ENCODE data around the gene CIB4. TPM values are rescaled to one million over a fixed set of nuclear protein-coding genes. Genes with fewer than 3 reads are reported as not detected.

Gene CIB4
- total RNA-seq, 4 donors from 2014 or later, result not detected

DNA sequence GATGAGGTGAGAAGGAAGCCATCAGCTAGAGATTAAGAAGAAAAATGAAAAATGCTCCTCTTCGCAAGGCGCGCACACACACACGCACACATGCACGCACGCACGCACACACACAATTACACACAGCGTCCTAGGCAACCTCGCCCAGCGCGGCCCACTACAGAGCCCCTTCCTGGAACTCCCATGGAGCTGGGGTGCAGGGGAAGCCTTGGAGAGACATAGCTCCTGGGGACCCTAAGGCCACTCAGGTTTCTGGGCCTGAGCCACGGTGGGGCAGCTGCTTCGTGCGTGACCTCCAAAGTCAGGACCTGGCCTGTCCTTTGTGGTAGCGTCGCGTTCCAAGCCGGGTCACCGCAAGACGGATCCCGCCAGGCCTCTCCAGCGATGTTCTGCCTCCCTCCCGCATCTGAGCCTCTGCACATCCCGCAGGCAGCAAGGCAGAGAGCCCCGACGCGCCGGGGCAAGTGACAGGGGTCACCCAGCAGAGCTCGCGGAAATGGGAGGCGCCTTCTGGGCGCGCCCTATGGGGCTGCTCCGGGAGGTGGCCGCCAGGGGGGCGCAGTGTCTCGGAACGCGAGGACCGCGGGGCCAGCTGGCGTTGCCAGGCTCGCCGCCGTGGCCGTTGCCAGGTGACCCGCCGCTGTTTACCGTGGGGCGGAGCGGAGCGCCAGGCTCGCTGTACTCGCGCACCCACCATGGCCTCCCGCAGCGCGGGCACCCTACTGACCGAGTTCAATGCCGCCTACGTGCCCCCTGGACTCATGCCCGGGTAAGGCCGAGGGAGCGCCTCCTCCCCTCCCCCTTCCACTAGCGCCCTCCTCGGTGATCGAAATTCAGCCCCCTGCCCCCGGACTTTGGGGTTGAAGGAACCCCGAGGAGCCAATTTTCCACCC is 79.0 kb downstream of the CIB4 start:
- TF ChIP-seq, protein P1, sequence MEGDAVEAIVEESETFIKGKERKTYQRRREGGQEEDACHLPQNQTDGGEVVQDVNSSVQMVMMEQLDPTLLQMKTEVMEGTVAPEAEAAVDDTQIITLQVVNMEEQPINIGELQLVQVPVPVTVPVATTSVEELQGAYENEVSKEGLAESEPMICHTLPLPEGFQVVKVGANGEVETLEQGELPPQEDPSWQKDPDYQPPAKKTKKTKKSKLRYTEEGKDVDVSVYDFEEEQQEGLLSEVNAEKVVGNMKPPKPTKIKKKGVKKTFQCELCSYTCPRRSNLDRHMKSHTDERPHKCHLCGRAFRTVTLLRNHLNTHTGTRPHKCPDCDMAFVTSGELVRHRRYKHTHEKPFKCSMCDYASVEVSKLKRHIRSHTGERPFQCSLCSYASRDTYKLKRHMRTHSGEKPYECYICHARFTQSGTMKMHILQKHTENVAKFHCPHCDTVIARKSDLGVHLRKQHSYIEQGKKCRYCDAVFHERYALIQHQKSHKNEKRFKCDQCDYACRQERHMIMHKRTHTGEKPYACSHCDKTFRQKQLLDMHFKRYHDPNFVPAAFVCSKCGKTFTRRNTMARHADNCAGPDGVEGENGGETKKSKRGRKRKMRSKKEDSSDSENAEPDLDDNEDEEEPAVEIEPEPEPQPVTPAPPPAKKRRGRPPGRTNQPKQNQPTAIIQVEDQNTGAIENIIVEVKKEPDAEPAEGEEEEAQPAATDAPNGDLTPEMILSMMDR (IDR thresholded peaks at IDR 0.05), result peak; percentile 23 to 46 (median 27)
- TF ChIP-seq EP300 (IDR thresholded peaks at IDR 0.05; ENCODE audit: low read depth), result no peak
- intact Hi-C loops (cut with DNase I; ENCODE audit: low total_unique reads) (no loop called here), in situ Hi-C loops (cut with MboI; ENCODE audit: low pct_ligation_motif_present in 1 of 4, low pct_unique_long_range_greater_than_20kb in 1 of 4, low sequenced_read_pairs in 3 of 4) (no loop called here)
- H3K4me1 ChIP-seq, result peaks cover 7 to 17% (median 15%) of the 10 kb centered on the region in 4 donors
- no peak overlapping the region for H3K27ac ChIP-seq
- DNase-seq, result peak; percentile 61
- no peaks in the 10 kb centered on the region for H3K9me3 ChIP-seq
- peak overlapping the region; percentile 4 to 51 (median 22) for H3K4me3 ChIP-seq
- peaks cover 73% of the 10 kb centered on the region for H3K27me3 ChIP-seq
- H3K36me3 ChIP-seq, result no peaks in the 10 kb centered on the region
- 17 to 77% methylated on average over 7 to 69 of the region's 69 CpGs for WGBS, 2 donors (ENCODE audit: low coverage in 1 of 2)

DNA sequence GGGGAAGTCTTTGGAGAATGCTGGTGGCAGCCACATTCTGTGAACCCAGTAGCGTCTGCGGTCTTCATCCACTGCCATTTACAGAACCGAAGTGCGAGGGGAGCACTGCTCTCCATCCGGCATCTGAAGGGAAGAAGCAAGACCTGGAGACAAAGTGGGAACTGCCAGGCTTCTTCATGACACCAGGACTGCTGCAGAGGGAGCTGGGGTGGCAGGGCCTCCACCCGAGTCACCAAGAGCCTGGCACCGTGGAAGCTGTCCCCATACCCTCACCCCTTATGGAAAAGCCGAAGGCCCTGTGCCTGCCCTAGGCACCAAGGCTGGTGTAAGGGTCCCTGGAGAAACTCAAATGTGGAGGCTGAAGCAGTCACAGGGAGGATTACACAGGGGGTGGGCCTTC is 79.8 kb downstream of the CIB4 start:
- in situ Hi-C loops (cut with MboI; ENCODE audit: low pct_ligation_motif_present in 1 of 4, low pct_unique_long_range_greater_than_20kb in 1 of 4, low sequenced_read_pairs in 3 of 4), result no loop called here
- no peak overlapping the region for H3K4me3 ChIP-seq
- no peaks in the 10 kb centered on the region for H3K36me3 ChIP-seq
- intact Hi-C loops (cut with DNase I; ENCODE audit: low total_unique reads), result no loop called here
- H3K9me3 ChIP-seq, result no peaks in the 10 kb centered on the region
- 94 to 96% methylated on average over 5 to 7 of the region's 8 CpGs for WGBS, 2 donors (ENCODE audit: low coverage in 1 of 2)
- H3K27ac ChIP-seq, result no peak overlapping the region
- no peak for DNase-seq
- TF ChIP-seq POLR2A (IDR thresholded peaks at IDR 0.05) (no peak), EP300 (IDR thresholded peaks at IDR 0.05; ENCODE audit: low read depth) (no peak), POLR2AphosphoS5 (IDR thresholded peaks at IDR 0.05) (no peak)
- TF ChIP-seq, protein P1 (IDR thresholded peaks at IDR 0.05), result no peak
- peaks cover 7 to 17% (median 15%) of the 10 kb centered on the region in 4 donors for H3K4me1 ChIP-seq
- H3K27me3 ChIP-seq, result peaks cover 74% of the 10 kb centered on the region

GRCh38 chr2:26560892-26561291 is 80.3 kb downstream of the CIB4 start:
- no peak overlapping the region for H3K27ac ChIP-seq
- intact Hi-C loops (cut with DNase I; ENCODE audit: low total_unique reads) (no loop called here), in situ Hi-C loops (cut with MboI; ENCODE audit: low pct_ligation_motif_present in 1 of 4, low pct_unique_long_range_greater_than_20kb in 1 of 4, low sequenced_read_pairs in 3 of 4) (no loop called here)
- H3K9me3 ChIP-seq, result no peaks in the 10 kb centered on the region
- 77 to 94% methylated on average over 3 of the region's 3 CpGs for WGBS, 2 donors (ENCODE audit: low coverage in 1 of 2)
- H3K27me3 ChIP-seq, result peaks cover 71% of the 10 kb centered on the region
- TF ChIP-seq, protein P1 (IDR thresholded peaks at IDR 0.05), result no peak
- TF ChIP-seq POLR2AphosphoS5 (IDR thresholded peaks at IDR 0.05) (no peak), EP300 (IDR thresholded peaks at IDR 0.05; ENCODE audit: low read depth) (no peak), POLR2A (IDR thresholded peaks at IDR 0.05) (no peak)
- peaks cover 7 to 17% (median 15%) of the 10 kb centered on the region in 4 donors for H3K4me1 ChIP-seq
- DNase-seq, result no peak
- H3K4me3 ChIP-seq, result no peak overlapping the region
- no peaks in the 10 kb centered on the region for H3K36me3 ChIP-seq

DNA sequence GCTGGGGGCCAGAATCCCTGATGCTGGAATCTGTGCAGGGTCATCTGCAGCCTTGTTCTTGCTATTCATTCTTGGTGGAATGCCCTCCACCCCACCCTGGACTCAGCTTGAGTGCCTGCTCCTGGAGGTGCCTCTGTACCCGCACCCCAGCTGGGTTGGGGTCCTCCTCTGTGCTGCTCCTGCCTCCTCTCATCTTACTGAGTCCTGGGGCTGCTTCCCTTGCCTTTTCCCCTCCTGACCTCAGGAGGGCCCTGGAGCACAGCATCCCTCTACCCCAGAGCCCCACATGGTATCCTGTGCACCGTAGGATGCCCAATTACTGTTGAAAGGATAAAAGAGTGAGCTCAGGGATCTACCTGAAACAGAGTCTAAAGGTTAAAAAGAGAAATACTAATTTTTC is 81.6 kb downstream of the CIB4 start:
- H3K9me3 ChIP-seq, result no peaks in the 10 kb centered on the region
- no peak for TF ChIP-seq EP300 (IDR thresholded peaks at IDR 0.05; ENCODE audit: low read depth)
- TF ChIP-seq POLR2AphosphoS5 (IDR thresholded peaks at IDR 0.05), result no peak
- TF ChIP-seq, protein P1 (IDR thresholded peaks at IDR 0.05), result no peak
- no peak for TF ChIP-seq POLR2A (IDR thresholded peaks at IDR 0.05)
- H3K4me1 ChIP-seq, result peaks cover 7 to 17% (median 15%) of the 10 kb centered on the region in 4 donors
- in situ Hi-C loops (cut with MboI; ENCODE audit: low pct_ligation_motif_present in 1 of 4, low pct_unique_long_range_greater_than_20kb in 1 of 4, low sequenced_read_pairs in 3 of 4) (no loop called here), intact Hi-C loops (cut with DNase I; ENCODE audit: low total_unique reads) (no loop called here)
- H3K27me3 ChIP-seq, result peaks cover 71% of the 10 kb centered on the region
- H3K4me3 ChIP-seq, result no peak overlapping the region
- no peaks in the 10 kb centered on the region for H3K36me3 ChIP-seq
- DNase-seq, result no peak
- 75% methylated on average over 2 of the region's 2 CpGs; no CpG with 5 or more reads in 1 of the 2 donors for WGBS, 2 donors (ENCODE audit: low coverage in 1 of 2)
- H3K27ac ChIP-seq, result no peak overlapping the region

Data from transverse colon (tissue), 4 donors.